Esophagus muscularis mucosa (tissue), 3 donors: ENCODE data around the gene C16orf87.

Experiments
- EP300 ChIP-seq: sonication (generic); formaldehyde crosslinking; IDR thresholded peaks from one replicate; pipeline ENCODE4 v1.6.1; 2017; ENCODE audit warnings: antibody characterized with exemption
- TF ChIP-seq, protein P1 (sequence below), 3 experiments: fragments of 200-600 bp in 2 of 3; fragments of 450-650 bp in 1 of 3; sonication (generic) in 2 of 3; IDR thresholded peaks; one replicate each; pipeline ENCODE4 v1.5.1; 2017 to 2019; ENCODE audit warnings: antibody characterized with exemption in 3 of 3, mild to moderate bottlenecking in 2 of 3, moderate library complexity in 1 of 3

GRCh38 chr16:46814790-46815189, 16.2 kb downstream of the C16orf87 start:
- TF ChIP-seq, protein P1, sequence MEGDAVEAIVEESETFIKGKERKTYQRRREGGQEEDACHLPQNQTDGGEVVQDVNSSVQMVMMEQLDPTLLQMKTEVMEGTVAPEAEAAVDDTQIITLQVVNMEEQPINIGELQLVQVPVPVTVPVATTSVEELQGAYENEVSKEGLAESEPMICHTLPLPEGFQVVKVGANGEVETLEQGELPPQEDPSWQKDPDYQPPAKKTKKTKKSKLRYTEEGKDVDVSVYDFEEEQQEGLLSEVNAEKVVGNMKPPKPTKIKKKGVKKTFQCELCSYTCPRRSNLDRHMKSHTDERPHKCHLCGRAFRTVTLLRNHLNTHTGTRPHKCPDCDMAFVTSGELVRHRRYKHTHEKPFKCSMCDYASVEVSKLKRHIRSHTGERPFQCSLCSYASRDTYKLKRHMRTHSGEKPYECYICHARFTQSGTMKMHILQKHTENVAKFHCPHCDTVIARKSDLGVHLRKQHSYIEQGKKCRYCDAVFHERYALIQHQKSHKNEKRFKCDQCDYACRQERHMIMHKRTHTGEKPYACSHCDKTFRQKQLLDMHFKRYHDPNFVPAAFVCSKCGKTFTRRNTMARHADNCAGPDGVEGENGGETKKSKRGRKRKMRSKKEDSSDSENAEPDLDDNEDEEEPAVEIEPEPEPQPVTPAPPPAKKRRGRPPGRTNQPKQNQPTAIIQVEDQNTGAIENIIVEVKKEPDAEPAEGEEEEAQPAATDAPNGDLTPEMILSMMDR (IDR thresholded peaks at IDR 0.05) = no peak
- TF ChIP-seq EP300 = no peak
